Stimulated activated CD4-positive, alpha-beta T cell treated with anti-CD3 and anti-CD28 coated beads, Interleukin-15, amount 100 ng/mL, for 48 hours (primary cell): Measurements from ENCODE around the gene TMPRSS3.

Source experiments
- DNase-seq, 2 donors: peaks; one replicate each; pipeline ENCODE4 v3.0.0-alpha.2; 2020; ENCODE audit warnings: low read depth in 2 of 2

The TMPRSS3 gene

DNA sequence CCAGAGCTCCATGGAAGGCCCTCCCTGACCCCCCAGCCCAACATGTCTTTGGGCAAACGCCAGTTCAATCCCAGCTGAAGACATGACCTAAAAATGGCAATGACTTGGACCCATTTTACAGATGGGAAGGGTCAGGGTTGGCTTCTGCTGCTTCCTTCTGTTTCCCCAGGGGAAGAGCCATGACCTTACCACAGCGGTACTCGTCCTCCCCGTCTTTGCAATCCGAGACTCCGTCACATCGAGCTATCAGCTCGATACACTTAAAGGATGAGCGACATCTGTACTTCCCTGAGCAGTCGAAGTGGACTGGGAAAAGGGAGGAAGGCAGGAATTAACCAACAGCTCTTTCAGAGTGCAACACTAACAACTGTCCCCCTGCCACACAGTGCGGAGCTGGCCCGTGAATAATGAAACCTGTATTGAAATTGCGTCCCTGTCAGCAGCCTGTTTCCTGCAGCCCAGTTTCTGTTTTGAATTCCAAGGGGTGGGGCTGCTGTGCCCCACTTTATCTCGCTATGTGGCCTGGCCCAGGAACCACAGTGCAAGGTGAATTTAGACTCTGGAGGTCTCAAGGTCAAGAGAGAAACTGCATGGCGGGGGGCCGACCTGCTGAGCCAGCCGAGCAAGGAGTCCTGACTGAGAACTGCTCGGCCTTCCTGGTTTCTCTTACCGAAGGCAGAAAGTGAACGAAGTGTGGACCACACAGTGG is 7.0 kb downstream of the TMPRSS3 start:
- DNase-seq: no peak

DNA sequence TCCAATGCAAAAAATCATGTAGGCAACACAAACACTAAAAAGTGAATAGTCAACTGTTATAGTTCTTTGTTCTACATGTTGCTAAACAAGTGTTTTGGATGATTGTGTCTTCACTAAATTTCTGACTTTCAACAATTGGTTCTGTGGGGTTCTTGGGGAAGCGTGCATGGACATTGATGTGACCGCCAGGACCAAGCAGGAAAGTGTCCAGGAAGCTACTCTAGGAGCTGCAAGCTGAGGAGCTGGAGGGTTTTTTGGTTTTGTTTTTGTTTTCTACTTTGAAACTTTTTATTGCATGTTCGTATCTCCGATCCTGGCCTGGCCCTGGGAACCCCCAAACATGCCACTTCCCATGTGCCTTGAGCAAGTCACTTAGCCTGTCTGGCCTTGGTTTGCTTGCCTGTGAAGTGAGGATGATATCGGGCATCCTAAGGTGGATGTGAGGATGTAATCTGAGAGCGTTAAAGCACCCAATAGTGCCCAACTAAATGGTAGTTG is 8.0 kb downstream of the TMPRSS3 start:
- DNase-seq: no peak

DNA sequence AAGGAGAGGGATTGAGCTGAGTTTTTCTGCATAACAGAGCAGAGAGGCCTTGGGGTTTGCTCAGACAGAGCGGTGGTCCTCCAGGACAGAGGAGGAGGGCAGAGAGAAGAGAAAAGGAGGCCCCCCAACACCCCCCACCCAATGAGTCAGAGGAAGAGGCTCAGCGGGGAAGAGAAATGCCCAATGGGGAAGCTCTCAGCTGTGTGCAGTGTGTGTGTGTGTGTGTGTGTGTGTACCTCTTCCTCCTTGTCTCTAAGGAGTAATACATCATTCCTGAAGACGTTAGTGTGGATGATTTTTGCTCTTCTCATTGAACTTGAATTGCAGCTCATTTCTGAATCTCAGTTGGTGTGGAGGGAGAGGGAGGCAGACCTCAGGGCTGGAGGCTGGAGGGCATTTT is 8.7 kb downstream of the TMPRSS3 start:
- no peak for DNase-seq

DNA sequence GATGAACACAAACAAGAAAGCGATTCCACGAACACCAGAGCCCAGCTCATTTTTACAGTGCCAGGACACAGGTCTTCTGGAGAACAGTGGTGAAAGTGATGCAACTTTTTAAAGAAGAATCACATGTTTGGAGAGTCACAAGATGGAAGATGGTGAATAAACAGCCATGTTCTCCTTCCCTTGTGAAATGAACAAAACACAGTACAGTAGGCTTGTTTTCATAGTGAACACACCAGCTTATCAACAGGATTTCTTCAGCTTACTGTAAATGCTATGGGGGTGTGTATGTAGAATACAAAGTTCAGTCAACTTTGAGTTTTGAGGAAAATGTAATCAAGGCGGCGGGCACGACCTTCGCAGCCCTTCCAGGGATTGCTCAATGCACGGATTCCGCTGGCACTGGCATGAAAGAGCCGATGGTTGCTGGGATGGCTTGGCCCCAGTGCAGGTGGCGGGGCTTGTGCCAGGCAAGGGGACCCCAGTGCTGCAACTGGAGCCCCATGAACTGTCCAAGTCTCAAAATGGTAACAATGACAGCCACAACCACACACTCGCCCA is 9.7 kb downstream of the TMPRSS3 start:
- DNase-seq: no peak

DNA sequence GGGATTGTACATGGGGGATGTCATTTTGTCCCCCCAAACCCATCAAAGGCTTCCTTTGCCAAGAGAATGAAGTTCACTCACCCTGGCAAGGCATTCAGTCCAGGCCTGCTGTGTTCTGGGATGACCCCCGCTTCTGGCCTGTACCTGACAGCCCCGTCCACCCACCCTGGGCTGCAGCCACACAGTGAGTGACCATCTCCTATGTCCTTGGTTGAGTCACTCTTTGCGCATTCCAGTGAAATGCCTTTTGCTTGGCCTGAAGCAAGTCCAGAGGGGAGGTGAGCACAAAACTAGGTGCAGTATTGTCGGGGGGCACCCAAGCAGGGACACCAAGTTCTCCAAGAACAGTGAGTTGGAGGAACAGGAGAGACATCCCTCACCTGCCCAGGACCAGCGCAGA is 10.2 kb downstream of the TMPRSS3 start:
- no peak for DNase-seq

DNA sequence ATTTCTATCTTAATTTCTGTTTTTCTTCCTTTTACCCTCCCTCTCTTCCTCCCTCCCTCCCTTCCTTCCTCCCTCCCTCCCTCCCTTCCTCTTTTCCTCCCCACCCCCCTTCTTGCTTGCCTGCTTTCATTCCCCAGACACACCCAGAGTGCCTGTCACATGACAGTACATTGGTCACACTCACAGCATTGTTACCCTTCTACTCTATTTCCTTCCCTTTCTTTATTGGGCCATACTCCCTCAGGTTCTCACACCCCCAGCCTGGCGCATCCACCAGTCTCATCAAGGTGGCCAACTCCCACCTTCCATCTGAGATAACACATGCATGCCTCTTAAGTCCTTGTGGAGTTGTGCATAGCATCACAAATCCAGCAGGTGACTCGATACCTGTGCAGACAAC is 10.9 kb downstream of the TMPRSS3 start:
- no peak for DNase-seq

DNA sequence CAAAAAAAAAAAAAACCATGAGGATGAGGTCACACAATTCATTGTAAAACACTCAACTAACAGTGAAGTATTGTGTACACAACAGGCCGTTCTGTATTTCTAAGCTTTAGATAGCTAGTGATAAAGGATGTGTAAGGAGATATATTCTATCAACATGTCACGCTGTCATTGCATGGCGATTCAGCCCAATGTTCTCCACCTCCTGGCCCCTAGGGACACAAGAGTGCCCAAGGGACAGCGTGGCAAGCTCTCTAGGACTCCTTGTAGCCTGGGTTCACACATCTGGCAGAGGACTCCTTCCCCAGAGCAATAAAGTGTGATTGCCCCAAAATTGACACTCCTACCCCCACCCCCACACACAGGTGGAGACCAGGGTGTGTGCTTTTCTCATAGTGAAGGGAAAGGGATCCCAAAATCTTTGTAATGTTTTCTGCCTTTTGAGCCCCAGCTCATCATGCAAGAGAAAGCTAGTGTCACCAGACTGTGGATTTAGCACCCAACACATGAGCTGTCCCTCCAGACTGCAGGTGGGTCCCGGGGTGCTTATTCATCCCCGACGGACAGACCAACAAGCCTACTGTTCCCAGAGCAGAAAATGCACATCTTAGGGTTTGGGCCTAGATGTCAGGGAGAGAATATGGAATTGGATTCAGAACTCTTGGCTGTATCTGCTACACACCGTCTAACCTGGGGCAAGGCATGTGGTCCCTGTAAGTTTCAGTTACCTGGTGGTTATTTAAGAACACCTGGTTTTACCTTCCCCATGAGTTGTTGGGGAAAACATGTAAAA is 11.5 kb downstream of the TMPRSS3 start:
- no peak for DNase-seq

DNA sequence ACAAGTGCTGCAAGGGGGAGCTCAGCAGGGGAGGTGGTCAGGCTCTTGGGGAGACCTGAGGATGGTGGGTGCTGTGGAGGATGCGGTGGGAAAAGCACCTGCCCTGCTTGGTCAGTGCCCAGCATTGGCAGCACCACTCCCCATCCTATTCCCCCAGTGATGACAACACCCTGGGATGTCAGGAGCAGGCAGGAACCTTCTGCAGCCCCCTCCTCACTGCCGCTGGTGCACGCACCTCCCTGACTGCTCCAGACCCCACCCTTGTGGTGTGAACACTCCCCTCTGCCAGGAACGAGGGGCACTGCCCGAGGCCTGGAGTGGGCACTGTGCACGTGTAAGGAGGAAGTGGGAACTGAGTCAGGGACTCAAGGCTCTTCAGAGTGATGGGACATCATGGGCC is 12.5 kb downstream of the TMPRSS3 start:
- DNase-seq: no peak

DNA sequence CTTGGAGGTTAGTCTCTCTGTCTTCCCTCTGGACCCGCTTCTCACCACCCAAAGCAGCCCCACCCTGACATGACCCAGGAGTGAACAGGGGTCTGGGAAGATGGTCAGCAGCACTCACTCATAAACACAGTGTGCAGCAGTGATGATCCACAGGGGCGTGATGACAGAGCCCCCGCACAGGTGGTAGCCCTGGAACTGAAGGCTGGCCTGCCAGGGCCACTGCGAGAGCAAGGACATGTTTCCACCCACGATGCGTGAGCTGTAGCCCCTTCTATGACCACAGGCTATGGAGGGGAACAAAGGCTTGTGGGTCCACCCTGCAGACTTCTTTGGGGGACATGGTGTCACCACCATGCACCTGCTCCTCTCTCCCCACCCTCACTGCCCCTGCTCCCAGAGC is 12.9 kb downstream of the TMPRSS3 start:
- DNase-seq: no peak

DNA sequence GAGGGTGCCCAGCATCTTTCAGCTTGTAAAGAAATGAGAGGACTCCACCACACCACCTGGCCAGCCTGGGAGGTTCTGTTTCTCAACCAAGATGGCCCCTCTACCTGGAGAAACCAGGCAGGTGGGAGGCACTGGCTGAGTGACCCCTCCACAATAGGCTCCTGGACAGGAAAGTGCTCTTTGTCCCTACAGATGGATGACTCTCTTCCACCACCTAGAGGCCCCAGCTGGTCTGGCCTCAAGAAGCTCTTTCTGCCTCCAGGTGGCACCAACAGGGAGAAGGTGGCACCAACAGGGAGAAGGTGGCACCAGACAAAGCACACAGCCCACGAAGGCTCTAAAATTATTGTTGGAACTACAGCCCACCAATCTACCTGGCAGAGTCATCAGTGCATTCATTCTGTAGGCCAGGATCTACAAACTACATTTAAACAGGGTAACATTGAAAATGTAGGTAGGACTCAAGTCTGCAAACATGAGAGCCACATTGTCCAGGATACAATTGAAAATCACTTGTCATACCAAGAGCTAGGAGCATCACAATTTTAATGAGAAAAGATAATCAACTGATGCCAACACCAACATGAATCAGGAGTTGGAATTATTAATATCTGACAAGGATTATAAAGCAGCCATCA is 14.4 kb downstream of the TMPRSS3 start:
- peak in 1 of 2 donors; percentile 36 for DNase-seq

DNA sequence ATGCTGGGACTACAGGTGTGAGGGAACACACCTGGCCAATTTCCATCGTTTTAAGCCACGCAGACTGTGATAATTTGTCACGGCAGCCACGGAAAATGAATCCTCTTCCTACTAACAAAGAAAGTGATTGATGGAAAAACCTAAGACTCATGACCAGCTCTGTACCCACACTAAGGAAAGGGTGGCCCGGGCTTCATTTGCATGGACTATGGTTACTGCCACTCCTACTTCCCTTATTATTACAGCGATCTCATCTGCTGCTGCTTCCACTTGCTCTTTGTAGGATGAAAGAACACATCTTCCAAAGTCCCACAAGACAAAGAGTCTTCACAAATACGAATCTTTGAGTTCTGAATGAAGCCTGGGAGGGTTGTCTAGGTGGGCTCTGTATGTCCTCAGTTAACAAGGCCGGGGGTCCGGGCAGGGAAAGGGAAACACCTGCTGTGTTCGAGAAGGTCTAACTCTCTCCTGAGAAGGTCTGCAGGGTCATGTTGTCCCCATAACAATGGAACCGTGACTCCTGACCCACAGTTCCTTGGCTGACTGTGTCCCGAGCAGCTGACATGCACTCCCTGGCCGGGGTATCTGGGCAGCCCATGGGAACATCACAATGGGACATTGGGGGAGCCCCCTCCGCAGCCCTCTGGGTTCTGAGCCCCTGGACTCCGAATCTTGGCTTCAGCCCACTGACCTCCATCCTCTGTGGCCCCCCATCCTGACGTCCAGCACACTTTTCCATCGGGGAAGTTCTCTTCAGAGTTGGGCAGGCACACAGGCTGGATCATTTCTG is 16.2 kb downstream of the TMPRSS3 start:
- no peak for DNase-seq

DNA sequence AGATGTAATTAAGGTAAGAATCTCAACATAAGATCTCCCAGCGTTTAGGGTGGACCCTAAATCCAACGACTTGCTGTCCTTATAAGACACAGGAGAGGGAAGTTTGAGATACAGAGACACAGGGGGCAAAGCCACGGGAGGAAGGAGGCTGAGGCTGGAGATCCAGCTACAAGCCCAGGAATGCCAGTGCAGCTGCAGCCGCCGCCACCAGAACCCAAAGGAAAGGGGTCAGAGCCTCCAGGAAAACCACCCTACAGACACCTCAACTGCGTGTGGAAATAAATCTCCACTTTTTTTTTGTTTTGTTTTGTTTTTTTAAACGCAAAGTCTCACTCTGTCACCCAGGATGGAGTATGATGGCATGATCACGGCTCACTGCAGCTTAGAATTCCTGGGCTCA is 17.4 kb downstream of the TMPRSS3 start:
- no peak for DNase-seq

DNA sequence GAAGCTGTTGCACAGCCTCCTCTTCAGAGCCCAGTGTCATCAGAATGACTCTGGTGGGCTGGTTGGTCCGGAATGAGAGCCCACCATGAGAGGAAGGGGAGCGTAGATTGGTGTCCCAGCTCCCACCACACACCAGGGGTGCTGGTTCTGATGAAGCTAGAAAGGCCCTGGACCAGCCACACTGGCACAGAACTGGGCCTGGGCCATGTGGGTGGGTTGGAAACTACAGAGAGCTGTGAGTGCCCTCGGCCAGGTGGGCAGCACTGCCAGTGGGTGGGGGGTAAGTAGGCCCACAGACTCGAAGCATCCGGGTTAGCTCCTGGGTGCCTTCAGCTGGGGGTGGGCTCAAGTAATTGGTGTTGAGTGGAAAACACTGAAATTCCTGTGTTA is 17.9 kb downstream of the TMPRSS3 start:
- DNase-seq: no peak

DNA sequence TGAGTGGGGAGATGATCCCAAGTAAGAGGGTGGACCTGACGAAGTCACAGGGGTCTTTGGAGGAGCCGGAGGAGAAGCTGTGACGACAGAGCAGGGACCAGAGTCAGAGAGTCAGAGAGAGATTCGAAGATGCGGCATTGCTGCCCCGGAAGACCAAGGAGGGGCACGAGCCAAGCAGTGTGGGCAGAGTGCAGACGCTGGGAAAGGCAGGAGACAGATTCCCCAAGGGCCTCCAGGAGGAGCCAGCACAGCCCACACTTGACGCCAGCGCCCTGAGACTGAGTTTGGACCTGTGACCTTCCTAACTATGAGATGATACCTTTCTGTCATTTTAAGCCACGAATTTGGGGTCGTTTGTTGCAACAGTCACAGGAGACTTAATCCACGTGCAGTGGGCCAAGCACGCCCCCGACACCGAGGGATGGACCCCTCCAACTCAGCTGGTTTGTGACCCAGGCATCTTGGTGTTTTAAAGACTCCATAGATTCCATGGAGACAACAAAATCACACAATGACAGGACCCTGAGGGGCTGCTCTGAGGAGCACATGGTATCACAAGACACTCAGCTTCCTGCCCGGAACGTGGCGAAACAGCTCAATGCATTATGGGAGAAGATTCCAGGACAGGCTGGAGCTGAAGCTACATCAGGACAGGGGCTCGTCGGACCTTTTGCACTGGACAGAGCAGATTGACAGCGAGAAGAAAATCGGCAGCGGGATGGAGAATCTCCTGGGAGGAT is 18.5 kb downstream of the TMPRSS3 start:
- DNase-seq: no peak

DNA sequence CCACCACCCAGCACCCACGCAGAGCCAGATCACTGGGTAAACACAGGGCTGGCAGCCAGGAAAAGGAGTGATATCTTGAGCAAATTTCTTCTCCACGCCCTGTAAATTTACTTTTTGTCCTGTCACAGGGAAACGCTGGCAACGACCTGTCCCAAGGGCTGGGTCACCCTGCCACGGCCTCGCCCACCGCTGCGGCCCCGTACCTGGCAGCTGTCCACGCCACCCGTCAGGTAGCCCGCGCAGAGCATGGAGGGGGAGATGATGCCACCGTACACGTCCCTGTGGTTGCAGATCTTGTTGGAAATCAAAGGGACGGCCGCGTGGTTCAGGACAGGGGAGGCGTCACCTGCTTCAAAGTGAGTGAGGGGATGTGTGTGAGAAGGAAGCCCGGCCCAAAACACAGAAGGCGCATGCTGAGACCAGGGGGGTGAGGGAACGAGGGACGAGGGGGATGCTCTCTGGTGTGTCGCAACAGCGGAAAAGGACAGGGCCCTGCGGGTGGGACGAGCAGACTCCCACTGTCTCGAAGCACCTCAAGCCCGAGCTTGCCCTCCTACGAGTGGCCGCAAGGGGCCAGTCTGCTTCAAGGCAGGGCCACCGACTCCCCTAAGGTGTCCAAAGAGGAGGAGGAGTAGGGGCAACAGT is 19.4 kb downstream of the TMPRSS3 start:
- no peak for DNase-seq

DNA sequence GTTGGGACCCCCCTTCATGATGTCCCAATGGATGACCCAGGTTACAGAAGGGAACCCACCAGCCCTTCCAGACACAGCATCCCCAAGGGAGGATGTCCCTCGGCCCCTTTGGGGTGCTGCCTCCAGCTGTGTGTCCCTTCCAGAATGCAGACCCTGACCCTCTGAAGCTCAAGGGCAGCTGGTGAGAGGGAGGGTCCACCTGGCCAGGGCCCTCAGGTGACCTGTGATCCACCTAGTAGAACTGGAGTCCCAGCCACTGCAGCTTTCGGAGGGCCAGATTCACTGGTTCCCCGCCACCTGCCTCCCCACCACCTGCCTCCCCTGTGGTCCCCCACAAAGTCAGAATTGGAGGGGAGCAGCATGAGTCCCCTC is 19.9 kb downstream of the TMPRSS3 start:
- DNase-seq: no peak

DNA sequence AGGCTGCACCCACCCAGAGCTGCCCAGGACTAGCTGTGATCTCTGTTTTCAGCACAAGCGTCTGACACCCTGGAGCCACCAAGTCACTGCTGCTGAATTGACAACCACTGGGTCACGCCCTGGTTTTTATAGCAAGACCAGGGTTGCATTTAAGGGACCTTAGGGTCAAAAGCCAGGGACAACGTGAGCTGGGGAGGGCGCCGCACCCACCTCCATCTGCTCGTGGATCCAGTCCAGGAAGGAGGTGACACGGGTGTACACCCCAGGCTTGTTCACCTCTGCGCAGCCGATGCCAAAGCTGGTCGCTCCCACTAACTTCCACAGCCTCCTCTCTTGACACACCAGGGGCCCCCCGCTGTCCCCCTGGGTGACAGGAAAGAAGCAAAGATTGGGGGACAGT is 20.3 kb downstream of the TMPRSS3 start:
- DNase-seq: no peak

DNA sequence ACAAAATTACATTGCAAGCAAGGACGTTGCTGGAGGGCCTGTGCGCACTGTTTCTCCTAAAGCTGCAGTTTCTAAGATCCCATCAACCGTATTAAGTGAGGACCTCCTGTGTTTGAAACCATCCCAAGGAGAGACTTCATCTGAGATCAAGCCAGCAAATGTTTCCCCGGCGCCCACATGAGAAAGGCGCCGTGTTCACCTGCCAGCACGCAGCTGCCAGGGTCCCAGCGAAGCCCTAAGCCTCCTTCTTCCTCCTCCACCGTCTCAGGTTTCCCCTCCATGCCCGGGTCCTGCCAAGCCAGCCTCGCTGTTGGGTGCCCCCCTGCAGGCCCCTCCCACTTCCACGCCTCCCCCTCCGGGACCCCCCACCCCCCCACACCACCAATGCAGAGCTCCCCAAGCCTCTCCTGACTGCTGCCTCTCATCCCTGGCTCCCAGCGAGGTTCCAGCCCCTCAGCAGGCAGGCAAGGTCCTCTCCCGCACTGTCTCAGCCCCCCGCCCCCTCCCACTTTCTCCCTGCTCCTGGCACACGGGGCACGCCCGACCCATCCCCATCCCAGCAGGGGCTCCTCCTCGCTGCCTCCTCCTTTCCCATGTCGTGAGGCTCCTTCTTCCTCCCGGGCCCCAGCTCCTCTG is 20.9 kb downstream of the TMPRSS3 start:
- DNase-seq: peak in 1 of 2 donors; percentile 8

DNA sequence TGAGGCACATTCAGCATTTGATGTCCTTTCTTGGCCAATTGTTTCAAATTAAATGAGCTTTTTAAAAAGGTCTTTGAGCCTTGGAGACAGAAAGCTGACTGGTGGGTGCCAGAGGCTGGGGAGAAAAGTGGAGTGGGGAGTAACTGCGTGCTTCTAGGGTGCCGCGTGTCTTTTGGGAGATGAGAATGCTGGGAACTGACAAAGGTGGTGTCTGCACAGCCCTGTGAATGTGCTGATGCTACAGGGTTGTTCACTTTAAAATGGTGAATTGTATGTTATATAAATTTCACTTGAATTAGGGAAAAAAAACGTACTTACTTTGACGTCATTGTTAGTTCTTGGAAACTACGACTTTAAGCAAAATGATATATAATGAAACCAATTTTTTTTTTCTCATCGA is 21.4 kb downstream of the TMPRSS3 start:
- no peak for DNase-seq

DNA sequence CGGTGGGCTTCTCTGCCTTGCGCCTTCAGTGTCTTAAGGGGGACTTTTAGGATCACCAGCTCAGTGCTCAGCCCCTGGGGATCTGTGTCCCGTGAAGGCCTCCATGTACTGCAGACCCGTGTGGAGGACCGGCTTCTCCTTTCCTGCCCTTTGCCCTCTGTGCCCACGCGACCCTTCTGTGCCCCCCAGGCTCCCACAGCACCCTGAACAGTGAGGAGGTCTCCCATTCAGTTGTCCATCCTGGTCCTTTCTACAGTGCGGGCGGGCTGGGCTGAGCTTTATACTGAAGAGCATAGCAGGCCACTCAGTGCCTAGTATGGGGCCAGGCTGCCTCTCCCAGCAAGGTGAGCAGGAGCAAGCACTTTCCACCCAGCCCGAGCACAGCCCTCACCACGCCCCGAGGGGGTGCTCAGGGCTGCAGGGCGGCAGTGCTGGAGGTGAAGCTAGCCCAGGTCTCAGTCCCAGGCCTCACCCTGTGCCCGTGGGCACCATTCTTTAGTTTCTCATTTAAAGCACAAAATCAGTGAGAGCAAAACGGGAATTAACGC is 21.9 kb downstream of the TMPRSS3 start:
- no peak for DNase-seq
